Measurements from ENCODE around the gene SERPINA5. TPM values are rescaled to one million over a fixed set of nuclear protein-coding genes. Genes with fewer than 3 reads are reported as not detected.
"Not testable (repeated sequence)": the region's sequence is repeated elsewhere in the genome, so short reads cannot be mapped to it uniquely, and the experiment has no call there.

Gene SERPINA5
- total RNA-seq, 1 donor, result not detected

GRCh38 chr14:94573475-94574277 lies 7.5 kb upstream of the SERPINA5 start:
- DNase-seq (ENCODE audit: low read depth in 2 of 3, low spot score in 2 of 3), result no peak

- DNase-seq (ENCODE audit: low read depth in 2 of 3, low spot score in 2 of 3), result no peak
Measured at GRCh38 chr14:94574336-94574735, 6.9 kb upstream of the SERPINA5 start.

DNA sequence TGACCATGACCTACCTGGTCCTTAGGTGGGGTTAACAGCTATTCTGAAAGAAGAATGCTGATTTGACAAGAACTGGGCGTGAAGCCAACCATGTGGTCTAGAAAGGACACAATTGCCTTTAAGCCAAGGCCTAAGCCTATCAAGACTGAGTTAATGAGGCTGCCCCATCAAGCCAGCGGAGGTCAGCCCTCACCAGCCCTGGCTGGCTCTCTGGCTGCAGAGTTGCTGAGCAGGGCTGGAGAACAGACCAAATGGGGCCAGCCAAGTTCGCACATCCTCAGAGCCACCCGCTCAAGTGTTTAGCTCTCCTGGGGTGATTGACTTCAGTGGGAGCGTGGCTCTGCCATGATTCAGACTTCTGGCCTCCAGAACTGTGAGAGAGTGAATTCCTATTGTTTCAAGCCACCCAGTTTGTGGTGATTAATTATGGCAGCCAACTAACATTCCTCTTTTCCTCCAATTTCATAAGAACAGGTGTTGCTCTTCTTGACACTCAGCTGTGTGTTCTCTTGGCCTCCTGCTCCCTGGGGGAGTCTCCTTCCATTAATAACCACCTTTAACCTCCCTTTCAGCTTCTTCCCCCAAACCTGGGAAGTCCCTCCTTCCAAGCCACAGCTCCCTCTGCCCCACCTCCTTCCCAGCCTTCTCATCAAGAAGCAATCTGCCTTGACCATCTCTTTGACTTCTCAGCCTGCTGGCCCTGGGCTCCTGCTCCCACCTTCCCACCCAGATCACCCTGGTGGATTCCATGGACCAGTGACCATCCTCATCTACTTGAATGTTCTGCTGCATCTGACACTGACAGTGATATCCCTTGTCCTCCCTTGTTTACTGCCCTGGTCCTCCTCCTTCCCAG lies 5.3 kb upstream of the SERPINA5 start:
- DNase-seq (ENCODE audit: low read depth in 2 of 3, low spot score in 2 of 3), result no peak

DNA sequence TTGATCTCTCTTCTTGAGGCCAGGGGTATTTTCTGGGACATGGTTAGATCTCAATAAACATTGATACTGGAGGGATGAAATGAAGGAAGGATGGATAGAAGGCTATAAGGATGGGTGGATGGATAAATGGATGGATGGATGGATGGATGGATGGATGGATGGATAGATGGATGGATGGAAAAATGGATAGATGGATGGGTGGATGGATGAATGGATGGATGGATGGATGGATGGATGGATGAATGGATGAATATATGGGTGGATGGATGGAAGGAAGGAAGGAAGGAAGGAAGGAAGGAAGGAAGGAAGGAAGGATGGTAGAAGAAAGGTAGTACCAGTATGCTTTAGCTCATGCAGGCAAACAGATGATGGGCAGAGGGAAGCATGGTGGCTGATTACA lies 3.8 kb upstream of the SERPINA5 start:
- DNase-seq (ENCODE audit: low read depth in 2 of 3, low spot score in 2 of 3), result not testable (repeated sequence)

DNA sequence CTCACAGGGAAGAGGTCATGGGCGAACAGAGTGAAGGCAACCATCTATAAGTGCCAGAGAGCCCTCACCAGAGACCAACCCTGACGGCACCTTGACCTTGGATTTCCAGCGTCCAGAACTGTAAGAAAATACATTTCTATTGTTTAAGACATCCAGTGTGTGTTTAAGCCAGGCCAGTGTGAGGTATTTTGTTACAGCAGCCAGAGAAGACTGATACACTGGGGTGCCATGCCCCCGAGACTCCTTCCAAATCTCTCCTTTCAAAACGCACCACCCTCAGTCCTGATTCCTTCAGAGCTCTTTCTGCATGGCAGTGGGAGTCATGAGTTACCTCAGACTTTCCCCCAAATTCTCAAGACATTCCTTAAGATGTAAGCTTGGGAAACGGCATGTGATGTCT lies 2.5 kb upstream of the SERPINA5 start:
- DNase-seq (ENCODE audit: low read depth in 2 of 3, low spot score in 2 of 3), result no peak

GRCh38 chr14:94582199-94582750 lies 1.0 kb downstream of the SERPINA5 start:
- DNase-seq (ENCODE audit: low read depth in 2 of 3, low spot score in 2 of 3), result no peak

DNA sequence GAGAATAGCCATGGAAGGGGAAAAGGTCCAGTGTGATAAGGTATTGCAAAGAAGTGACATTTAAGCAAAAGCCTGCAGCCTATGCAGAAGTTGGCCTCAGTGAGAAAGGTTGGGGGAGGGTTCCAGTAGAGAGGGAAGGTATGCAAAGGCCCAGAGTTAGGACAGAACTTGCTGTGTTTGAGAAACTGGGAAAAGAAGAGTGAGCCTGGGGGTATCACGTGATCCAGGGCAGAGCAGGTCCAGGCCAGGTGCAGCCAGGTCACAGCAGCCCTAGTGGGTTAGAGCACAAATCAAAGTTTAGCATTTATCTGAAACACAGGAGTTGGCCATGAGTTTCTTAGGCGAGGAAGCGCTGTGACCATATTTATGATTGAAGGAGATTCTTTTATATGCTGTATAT lies 1.6 kb downstream of the SERPINA5 start:
- DNase-seq (ENCODE audit: low read depth in 2 of 3, low spot score in 2 of 3), result no peak

GRCh38 chr14:94583557-94583956 lies 2.3 kb downstream of the SERPINA5 start:
- no peak for DNase-seq (ENCODE audit: low read depth in 2 of 3, low spot score in 2 of 3)

DNA sequence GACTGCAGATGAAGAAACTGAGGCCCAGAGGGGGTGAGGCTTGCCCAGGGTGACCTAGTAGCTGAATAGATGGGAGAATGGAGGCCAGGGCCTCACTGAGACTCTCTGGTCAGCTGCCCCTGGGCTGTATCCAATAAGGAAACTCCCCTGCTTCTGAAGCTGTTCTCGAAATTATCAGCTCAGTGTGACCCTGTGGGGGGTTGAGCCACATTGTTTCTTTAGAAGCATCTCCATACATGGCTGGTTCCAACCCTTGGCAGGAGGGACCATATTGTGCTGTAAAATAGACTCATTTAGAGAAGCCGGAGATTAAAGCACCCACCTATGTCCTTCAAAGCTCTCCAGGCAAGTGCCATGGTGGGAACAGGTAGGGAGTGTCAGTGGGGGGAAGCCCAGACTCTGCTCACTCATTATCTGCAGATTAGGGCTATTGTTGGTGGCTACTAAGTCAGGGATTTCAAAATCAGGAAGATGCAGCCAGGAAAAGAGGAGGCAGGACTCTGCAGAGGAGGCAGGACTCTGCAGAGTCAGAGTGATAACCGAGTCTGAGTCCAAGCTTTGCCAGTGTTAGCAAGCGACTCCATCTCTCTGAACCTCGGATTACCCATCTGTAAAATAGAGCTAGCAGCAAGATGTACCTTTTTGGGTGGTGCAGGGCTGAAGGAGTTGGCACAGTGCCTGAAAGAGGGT lies 3.5 kb downstream of the SERPINA5 start:
- DNase-seq (ENCODE audit: low read depth in 2 of 3, low spot score in 2 of 3), result no peak

DNA sequence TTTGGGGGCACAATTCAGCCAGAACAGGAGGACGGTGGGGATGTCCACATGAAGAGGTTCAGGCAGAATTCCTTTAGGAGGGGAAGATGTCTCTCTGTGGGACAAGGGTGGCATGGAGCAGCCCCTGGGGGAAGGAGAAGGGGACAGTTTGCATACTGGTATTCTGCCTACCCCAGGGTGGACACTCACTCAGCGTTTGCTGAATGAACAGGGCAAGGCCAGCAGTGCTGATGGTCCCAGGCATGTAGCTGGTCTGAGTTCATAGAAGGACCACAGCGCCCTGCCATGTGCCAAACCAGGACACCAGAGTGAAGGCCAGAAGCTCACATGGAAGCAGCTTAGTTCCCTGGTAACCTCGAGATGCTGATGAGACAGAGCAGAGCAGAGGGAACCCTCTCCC lies 5.4 kb downstream of the SERPINA5 start:
- DNase-seq (ENCODE audit: low read depth in 2 of 3, low spot score in 2 of 3), result no peak

DNA sequence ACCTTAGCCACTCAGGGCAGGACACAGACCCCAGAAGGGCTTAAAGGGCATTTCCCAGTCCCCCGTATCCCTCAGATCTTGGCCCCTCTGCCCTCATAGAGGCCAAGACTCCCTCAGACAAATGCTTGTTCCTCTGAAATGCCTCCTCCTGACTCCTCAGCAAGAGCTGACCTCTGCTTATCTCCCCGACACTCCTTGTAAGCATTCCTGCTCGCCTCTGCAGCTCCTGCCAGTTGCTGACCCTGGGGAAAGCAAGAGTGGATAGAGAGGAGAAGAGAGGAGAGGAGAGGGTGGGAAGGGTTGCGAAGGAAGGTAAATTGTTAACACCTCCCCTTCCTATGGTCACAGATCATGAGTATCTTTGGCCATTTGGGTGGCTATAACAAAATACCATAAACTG lies 7.1 kb downstream of the SERPINA5 start:
- DNase-seq (ENCODE audit: low read depth in 2 of 3, low spot score in 2 of 3), result no peak

GRCh38 chr14:94591073-94591472 lies 9.8 kb downstream of the SERPINA5 start:
- no peak for DNase-seq (ENCODE audit: low read depth in 2 of 3, low spot score in 2 of 3)

- DNase-seq (ENCODE audit: low read depth in 2 of 3, low spot score in 2 of 3), result no peak
Measured at GRCh38 chr14:94591871-94592270, 10.6 kb downstream of the SERPINA5 start.

GRCh38 chr14:94592457-94592856 lies 11.2 kb downstream of the SERPINA5 start:
- DNase-seq (ENCODE audit: low read depth in 2 of 3, low spot score in 2 of 3), result no peak

DNA sequence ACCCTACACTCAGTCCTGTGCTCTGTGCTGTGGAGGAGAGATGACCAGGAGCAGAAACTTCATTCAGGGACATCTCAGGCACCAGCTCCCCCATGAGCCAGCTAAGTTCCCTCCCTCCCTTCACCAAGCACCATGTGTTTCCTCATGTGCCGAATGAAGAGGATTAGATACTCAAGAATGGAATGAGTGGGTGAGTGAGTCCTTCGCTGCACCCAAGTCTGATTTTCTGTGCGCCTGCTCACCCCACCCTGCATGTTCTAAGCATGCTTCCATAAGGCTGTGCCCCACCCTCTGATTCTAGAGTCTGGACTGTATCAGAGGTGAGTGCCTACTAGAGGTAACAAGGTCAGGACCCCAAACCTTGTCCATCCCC lies 12.1 kb downstream of the SERPINA5 start:
- no peak for DNase-seq (ENCODE audit: low read depth in 2 of 3, low spot score in 2 of 3)

DNA sequence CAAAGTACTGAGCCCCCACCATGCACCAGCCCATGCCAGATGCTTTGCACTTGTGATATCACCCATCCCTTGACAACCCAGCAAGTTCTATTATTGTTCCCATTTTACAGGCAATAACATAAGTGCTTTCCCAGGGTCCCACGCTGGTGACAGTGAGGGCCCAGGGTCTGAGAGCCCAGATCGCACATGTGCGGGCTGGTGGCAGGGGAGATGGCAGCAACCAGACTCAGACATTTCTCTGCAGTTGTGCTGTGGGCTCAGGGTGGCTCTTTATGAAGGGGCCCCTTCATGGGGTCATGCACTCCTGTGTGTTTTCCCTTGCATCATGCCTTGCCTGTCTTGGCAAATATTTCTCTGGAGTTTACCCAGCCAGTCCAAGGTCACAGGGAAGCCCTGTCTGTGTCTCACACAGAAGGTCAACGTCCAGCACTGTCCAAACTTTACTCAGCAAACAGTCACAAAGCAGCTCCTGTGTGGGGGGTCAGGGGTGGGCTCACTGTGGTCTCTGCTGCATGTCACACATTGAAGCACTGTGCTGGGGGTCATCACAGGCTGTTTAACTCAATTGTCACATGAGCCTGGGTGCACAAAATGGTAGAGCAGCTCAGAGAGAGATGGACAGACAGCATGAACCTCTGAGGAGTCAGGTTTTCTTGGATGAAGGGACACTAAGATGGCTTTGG lies 12.7 kb downstream of the SERPINA5 start:
- DNase-seq (ENCODE audit: low read depth in 2 of 3, low spot score in 2 of 3), result no peak

- DNase-seq (ENCODE audit: low read depth in 2 of 3, low spot score in 2 of 3), result no peak
Measured at GRCh38 chr14:94594441-94594840, 13.2 kb downstream of the SERPINA5 start.

- no peak for DNase-seq (ENCODE audit: low read depth in 2 of 3, low spot score in 2 of 3)
Measured at GRCh38 chr14:94595912-94596311, 14.7 kb downstream of the SERPINA5 start.

DNA sequence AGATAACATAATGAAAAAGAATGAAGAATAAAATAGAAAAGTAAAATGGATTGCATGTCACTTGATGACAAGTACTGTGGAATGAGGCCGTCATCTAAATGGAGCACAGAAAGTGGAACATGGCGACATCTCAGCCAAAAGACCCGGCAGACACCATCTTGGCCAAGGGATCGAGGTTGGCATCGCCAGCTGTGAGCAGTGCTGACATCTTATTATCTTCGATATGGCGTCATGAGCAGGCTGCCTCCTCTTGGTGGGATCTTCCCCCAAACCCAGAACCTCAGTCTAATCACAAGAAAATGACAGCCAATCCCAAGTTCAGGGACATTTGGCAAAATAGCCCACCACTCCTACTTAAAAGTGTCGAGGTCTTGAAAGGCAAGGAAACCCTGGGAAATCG lies 15.1 kb downstream of the SERPINA5 start:
- DNase-seq (ENCODE audit: low read depth in 2 of 3, low spot score in 2 of 3), result no peak

DNA sequence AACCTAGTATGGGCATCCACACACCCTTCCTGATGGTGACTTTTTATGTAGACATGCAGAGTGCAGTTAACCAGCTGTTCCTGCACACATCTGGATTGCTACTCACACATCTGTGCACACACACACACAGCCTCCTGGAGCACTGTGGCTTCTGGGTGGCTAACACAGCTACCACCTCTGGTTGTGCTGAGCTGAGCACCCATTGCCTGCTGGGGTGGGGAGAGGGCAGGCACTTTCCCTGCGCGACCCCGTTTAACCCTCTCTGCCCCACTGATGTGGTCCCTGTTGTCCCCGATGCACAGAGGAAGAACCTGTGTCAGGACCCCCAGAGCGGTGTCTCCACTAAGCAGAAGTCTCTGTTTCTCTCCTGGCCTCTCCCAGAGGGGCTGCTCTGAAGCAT lies 16.6 kb downstream of the SERPINA5 start:
- DNase-seq (ENCODE audit: low read depth in 2 of 3, low spot score in 2 of 3), result no peak

DNA sequence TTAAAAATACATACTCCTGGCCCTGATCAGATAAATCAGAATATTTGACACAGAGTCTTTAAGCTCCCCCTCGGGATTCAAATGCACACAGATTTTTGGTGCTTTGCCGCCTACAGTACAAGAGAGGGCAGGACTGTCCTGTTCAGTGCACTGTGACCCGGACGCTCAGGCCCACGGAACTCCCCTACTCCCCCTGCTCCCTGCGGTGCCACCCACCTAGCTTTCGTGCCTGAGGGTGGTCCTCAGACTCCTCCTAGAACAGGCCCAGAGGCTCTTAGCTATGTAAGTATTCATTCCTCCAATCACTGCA lies 17.2 kb downstream of the SERPINA5 start:
- no peak for DNase-seq (ENCODE audit: low read depth in 2 of 3, low spot score in 2 of 3)

Measured in hematopoietic multipotent progenitor cell (in vitro differentiated cells).